Measurements from ENCODE around the gene TAS2R38. TPM values are rescaled to one million over a fixed set of nuclear protein-coding genes. Genes with fewer than 3 reads are reported as not detected.

Gene TAS2R38
- total RNA-seq, 1 experiment from 2014 or later, result not detected

- Histone ChIP-seq H3K4me2 (ENCODE audit: low read length) (no peak overlapping the region), H3K79me2 (ENCODE audit: insufficient read depth, low read length) (no peaks in the 10 kb centered on the region), H3K9me2 (ENCODE audit: insufficient read depth) (no peaks in the 10 kb centered on the region), H3K9ac (ENCODE audit: low read length) (no peak overlapping the region), H4K20me1 (ENCODE audit: insufficient read depth) (no peaks in the 10 kb centered on the region), H3K4me1 (ENCODE audit: control insufficient read depth in 1 of 2, insufficient read depth in 2 of 2, low read length in 2 of 2) (no peaks in the 10 kb centered on the region), H3K27me3 (ENCODE audit: insufficient read depth, low read length) (no peaks in the 10 kb centered on the region), H3K9me3 (ENCODE audit: control insufficient read depth in 1 of 2, insufficient read depth in 1 of 2, low read depth in 1 of 2, low read length in 2 of 2) (no peaks in the 10 kb centered on the region), H3K36me3 (ENCODE audit: control insufficient read depth in 1 of 2, insufficient read depth in 2 of 2, low read length in 2 of 2) (no peaks in the 10 kb centered on the region), H2AFZ (ENCODE audit: low read depth, low read length, poor library complexity, severe bottlenecking) (no peak overlapping the region), H3K27ac (ENCODE audit: low read depth, low read length) (no peak overlapping the region), H3K4me3 (replicated peaks in 1 of 2; ENCODE audit: low read depth in 1 of 2, low read length in 2 of 2) (no peak overlapping the region)
- POLR2A ChIA-PET, result no interaction called here
- RAD21 ChIA-PET (ENCODE audit: low non-redundant PET in 1 of 2, low total read pairs in 2 of 2, uncharacterized antibody in 2 of 2, unreplicated experiment in 2 of 2), result no interaction called here
- CTCF ChIA-PET, result no interaction called here
- BruUV-seq (replicated peaks), result no TSS peak
- DNase-seq (ENCODE audit: low read depth, low spot score) (no peak), ATAC-seq (no peak)
- no peak for TF ChIP-seq TCF7L2 (IDR thresholded peaks at IDR 0.05; ENCODE audit: borderline replicate concordance, extremely low read depth, insufficient read depth, insufficient read length)
- TF ChIP-seq EZH2 (IDR thresholded peaks at IDR 0.05), result no peak
- no peak for TF ChIP-seq SRF (IDR thresholded peaks at IDR 0.05; ENCODE audit: low read depth)
- no peak for TF ChIP-seq FOSL1 (IDR thresholded peaks at IDR 0.05; ENCODE audit: low read depth)
- no peak for TF ChIP-seq ATF3 (IDR thresholded peaks at IDR 0.05)
- TF ChIP-seq ZNF274 (IDR thresholded peaks at IDR 0.05; ENCODE audit: low read depth, low read length), result no peak
- intact Hi-C loops (cut with micrococcal nuclease), result no loop called here
Observed at GRCh38 chr7:142018154-142018553, 44.6 kb upstream of the TAS2R38 start.

GRCh38 chr7:142017451-142017850, 43.9 kb upstream of the TAS2R38 start:
- TF ChIP-seq YY1 (IDR thresholded peaks at IDR 0.05; ENCODE audit: extremely low read depth, insufficient replicate concordance, low read depth, low read length) (no peak), EGR1 (IDR thresholded peaks at IDR 0.05; ENCODE audit: low read depth) (no peak), JUND (IDR thresholded peaks at IDR 0.05) (no peak), SRF (IDR thresholded peaks at IDR 0.05; ENCODE audit: low read depth) (no peak), CEBPB (IDR thresholded peaks at IDR 0.05; ENCODE audit: low read depth) (no peak), ZNF274 (IDR thresholded peaks at IDR 0.05; ENCODE audit: low read depth, low read length) (no peak)
- H3K9me2 ChIP-seq (ENCODE audit: insufficient read depth), result no peaks in the 10 kb centered on the region
- H3K9me3 ChIP-seq (ENCODE audit: control insufficient read depth in 1 of 2, insufficient read depth in 1 of 2, low read depth in 1 of 2, low read length in 2 of 2), result no peaks in the 10 kb centered on the region
- H3K4me3 ChIP-seq (replicated peaks in 1 of 2; ENCODE audit: low read depth in 1 of 2, low read length in 2 of 2), result no peak overlapping the region
- POLR2A ChIA-PET, result no interaction called here
- intact Hi-C loops (cut with micrococcal nuclease), result no loop called here
- no peaks in the 10 kb centered on the region for H3K27me3 ChIP-seq (ENCODE audit: insufficient read depth, low read length)
- no TSS peak for BruUV-seq (replicated peaks)
- H3K79me2 ChIP-seq (ENCODE audit: insufficient read depth, low read length), result no peaks in the 10 kb centered on the region
- no peaks in the 10 kb centered on the region for H3K36me3 ChIP-seq (ENCODE audit: control insufficient read depth in 1 of 2, insufficient read depth in 2 of 2, low read length in 2 of 2)
- H2AFZ ChIP-seq (ENCODE audit: low read depth, low read length, poor library complexity, severe bottlenecking), result no peak overlapping the region
- no peak overlapping the region for H3K4me2 ChIP-seq (ENCODE audit: low read length)
- no peaks in the 10 kb centered on the region for H4K20me1 ChIP-seq (ENCODE audit: insufficient read depth)
- CTCF ChIA-PET, result no interaction called here
- H3K27ac ChIP-seq (ENCODE audit: low read depth, low read length), result no peak overlapping the region
- RAD21 ChIA-PET (ENCODE audit: low non-redundant PET in 1 of 2, low total read pairs in 2 of 2, uncharacterized antibody in 2 of 2, unreplicated experiment in 2 of 2), result no interaction called here
- no peak for DNase-seq (ENCODE audit: low read depth, low spot score)
- H3K9ac ChIP-seq (ENCODE audit: low read length), result no peak overlapping the region
- H3K4me1 ChIP-seq (ENCODE audit: control insufficient read depth in 1 of 2, insufficient read depth in 2 of 2, low read length in 2 of 2), result no peaks in the 10 kb centered on the region
- no peak for ATAC-seq

Data from HCT116 (cell line).